GM21367 (cell line): ENCODE measurements around the gene PEAK1.
"Not testable (repeated sequence)": the region's sequence is repeated elsewhere in the genome, so short reads cannot be mapped to it uniquely, and the experiment has no call there.

Experiments used
- ATAC-seq: cut with Tn5 transposase; IDR thresholded peaks from one replicate; pipeline ENCODE4 v1.9.1; 2021; ENCODE audit not compliant: unreplicated experiment

Gene PEAK1

DNA sequence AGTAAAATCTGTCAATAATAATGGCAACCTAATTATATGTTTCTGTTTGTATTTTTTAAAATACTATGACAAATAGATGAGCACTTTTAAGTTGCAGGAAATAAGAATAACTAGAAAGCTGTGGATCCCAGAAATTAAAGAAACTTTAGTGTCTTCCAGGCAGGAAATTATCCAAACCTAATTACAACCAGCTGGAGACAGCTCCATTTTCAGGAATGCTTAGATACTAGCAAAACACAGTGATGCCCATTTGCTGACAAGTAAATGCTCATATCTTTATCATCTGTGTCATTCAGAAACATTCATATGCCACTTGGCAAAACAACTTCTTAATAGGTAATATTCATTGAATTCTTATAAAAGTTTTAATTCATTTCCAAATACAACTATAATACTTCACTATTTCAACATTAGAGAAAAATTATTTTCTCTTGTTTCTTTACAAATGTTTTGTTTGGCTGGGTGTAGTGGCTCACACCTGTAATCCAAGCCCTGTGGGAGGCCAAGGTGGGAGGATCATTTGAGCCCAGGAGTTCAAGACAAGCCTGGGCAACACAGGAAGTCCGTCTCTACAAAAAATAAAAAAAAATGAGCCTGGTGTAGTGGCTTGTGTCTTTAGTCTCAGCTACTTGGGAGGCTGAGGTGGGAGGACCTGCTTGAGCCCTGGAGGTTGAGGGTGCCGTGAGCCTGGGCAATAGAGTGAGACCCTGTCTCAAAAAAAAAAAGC, 179.9 kb downstream of the PEAK1 start:
- ATAC-seq = no peak

DNA sequence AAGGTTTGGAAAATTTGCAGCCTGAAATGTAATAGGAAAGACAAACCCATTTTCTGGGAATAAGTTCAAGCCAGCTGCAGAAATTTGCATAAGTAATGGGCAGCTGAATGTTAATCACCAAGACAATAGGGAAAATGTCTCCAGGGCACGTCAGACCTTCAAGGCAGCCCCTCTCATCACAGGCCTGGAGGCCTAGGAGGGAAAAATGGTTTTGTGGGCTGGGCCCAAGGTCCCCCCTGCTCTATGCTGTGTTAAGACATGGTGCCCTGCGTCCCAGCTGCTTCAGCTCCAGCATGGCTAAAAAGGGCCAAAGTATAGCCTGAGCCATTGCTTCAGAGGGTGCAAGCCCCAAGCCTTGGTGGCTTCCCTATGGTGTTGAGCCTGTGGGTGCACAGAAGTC, 184.3 kb downstream of the PEAK1 start:
- ATAC-seq = no peak

DNA sequence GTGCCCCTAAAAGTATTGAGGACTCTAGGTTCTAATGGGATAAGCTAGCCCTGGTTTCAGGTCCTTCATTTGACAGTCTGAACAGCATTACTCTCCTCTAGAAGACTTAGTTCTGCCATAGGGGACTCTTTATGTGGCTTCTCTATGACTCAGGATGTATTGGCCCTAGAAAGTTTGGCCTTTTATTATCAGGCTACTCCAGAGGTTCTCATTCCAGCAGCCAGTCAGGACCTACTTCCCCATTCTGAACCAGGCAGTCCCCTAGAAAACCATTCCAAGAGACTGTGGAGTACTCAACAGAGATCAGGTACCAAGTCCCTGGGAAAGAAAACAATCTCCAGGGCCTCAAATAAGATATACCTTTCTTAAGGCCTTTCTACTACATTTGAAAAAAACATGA, 191.1 kb downstream of the PEAK1 start:
- ATAC-seq = no peak

DNA sequence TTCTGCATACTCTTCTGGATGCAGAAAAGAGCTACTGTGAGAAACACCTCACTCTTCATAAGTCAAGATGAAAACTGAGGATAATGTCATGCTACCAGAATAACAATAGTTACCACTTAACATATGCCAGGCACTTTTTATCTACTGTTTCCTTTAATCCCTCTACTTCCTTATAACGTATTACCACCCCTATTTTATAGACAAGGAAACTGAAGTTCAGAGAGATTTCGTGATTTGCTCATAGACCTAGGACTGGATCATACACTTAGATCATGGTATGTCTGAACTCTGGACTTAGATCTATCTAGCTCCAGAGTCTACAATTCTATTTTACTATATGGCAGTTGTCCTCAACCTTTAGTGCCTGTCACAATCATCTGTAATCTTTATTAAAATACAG, 193.3 kb downstream of the PEAK1 start:
- ATAC-seq = no peak

DNA sequence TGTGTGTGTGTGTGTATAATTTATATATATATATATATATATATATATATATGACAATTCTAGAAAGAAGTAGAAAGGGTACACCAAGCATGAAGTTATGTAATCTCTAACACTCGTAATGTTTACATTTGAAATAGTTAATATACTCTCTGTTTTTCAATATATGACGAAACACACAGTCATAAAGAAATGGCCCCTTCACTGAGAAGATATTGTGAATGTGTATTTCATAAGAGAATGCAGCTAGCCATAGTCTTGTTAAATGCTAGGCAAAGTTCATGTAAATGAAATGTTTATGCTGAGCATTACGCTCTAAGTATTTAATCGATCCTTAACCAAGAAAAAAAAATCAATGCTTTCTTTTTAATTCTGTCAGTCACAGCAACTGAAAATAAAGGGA, 194.3 kb downstream of the PEAK1 start:
- ATAC-seq = no peak

DNA sequence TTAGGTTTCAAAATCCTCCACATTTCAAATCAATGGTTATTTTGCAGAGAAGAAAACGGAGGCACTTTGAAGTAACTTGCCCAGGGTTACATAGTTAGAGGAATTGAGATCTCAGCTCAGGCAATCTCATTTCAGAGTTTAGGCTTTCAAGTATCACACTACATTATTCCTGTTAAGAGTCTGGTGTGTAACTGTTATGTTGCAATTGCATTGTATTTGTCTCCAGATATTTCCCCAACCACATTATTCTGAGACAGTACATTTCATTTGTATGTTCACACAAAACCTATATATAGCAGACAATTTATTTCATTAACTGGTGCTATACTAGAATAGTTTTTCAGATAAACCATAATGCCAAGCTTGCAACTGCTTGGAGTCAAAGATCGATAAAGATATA, 194.8 kb downstream of the PEAK1 start:
- no peak for ATAC-seq

DNA sequence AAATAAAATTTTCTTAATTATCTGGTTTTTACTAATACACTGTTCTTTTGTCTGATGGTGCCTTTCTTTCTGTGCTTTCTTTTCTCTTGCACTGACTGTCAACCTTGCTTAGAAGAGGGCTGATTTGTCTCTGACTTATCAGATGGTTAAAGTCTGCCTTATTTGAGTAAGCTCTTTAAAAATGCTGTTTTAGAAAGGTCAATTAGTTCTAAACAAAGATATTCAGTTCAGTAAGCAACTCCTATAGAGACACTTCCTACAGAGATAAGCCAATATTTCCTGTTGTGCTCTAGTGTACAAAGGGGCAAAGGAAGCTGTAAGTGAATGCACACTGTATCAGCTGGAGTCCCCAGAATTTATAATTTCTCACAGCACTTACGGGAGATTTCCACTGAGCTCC, 195.6 kb downstream of the PEAK1 start:
- no peak for ATAC-seq

DNA sequence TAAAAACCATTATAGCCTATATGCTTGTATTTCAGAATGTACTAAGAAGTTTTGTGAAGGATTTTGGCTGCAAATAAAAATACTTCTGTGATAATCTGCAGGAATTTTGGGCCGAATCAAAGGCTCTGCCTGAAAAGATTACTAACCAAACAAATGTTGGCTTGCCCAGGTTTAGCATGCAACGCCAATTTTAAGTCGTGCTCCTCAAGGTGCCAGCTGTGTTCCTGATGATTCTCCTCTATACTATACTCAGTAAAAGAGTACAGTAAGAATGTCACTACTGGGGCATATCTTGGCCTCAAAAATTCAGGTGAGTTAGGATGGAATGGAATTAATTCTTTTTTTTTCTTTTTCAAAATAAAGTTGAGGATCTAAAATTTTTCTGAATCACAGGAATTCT, 198.2 kb downstream of the PEAK1 start:
- ATAC-seq = no peak

DNA sequence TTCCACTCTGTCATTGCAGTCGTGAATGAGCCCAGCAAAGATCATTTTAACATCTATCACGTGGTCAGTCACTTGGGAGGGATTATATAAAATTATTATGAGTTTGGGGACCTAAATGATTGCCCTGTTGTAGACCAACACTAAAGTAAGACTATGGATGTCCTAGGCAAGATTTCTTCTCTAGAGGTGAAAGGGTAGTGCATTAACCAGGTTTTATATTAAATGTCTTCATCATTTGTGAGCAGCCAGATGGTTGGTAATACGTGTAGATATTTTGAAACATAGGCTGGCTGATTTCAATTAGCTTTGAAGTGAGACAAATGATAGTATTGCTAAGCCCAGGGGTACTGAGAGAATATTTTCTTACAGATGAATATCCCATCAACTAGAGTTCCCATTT, 198.7 kb downstream of the PEAK1 start:
- ATAC-seq = no peak

DNA sequence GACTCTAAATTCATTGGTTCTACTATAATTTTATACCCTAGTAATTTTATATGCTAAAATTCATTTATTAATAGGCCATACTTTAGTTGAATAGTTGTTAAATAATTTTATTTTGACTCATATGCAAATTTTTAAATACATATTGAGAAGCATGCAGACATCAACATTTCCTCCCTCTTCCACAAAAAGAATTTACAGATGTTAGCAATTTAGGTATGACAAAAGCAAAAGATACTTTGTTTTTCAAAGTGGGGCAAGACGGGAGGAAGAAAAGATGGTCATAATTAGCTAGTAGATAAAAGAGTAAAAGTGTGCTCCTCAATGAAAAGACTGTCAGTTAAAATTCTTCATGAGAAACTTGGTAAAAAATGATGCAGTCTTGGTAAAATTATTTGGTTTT, 200.1 kb downstream of the PEAK1 start:
- no peak for ATAC-seq

DNA sequence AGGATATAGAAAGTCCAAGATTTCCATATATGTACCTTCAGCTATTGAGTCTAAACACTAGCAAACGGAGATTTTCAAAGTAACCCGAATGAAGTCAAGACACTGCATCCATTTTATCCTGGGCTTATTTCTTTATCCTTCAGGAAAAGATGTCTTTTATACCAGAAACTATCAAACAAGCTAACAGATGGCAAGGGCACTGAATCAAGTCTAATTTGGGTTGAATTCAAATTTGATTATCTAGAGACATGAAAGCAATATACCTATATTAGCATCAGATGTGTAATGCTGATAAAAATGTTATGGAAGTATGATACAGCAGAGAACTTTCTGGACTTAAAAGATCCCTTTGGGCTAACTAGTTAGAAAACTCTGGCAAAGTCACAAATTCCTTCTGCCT, 210.7 kb downstream of the PEAK1 start:
- no peak for ATAC-seq

DNA sequence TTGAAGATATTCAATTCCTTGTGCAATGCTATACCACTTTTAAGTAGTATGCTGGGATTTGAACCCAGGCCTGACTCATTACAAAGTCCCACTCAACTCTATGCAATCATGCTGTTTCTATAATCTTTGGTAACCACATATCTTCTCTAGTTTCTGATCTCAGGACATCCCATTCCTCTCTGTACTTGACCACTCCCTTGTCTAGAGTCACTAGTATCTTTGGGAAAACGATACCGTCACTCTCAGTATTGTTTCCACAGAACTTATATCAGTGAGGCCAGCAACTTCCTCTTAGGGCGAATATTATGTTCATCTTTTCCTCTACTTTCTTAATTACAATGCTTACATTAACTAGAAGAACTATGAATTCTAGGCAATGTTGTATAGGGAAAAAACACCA, 211.7 kb downstream of the PEAK1 start:
- no peak for ATAC-seq

DNA sequence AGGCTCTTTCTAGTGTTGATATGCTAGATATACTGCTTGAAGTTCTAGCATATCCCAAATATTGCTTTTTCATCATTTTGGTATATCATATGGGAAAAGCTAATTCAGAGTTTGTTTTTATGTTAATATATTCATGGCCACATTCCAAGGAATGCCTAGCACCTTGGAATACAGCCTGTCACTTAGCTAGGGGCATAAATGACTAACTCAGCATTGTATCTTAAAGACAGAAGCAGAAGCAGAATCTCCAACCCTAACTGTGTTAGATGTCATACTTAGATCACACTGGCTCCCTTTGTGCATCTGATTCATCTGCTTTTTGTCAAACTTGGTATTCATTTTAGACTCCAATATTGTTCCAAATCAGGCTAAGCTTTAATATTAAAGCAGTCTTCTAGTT, 218.2 kb downstream of the PEAK1 start:
- no peak for ATAC-seq

DNA sequence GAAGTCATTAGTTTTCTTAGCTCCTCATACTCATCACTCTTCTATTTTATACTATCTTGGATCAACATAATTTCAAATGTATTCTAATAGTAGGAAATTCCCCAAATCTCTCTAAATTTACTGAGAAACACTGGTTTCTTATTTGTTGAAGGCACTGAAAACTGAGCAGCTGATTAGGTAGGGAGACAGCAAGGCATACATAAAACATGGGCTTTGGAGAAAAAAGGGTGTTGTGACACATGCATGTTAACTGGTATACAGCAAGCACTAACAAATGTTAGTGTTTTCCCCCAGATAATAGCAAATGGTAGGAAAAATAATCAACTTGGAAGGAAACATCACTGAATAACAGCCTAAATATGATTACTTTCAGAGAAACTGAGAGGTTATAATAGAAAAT, 223.5 kb downstream of the PEAK1 start:
- no peak for ATAC-seq

DNA sequence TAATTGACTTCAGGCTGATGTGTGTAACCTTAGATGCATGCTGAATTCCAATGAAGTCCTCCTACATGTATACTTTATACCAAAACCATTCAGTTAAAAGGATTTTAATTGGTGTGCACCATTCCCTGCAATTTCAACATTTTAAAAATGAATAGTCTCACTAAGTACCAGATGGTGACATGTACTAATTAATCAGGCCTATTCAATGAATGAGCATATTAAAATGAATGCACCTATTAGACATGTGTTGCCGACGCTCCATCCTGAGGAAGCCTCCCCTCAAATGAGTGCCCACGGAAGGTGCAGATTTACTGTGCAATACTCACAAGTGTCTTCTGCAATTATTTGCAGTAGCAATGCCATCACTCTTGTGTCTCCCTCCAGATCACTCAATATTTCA, 224.3 kb downstream of the PEAK1 start:
- no peak for ATAC-seq

DNA sequence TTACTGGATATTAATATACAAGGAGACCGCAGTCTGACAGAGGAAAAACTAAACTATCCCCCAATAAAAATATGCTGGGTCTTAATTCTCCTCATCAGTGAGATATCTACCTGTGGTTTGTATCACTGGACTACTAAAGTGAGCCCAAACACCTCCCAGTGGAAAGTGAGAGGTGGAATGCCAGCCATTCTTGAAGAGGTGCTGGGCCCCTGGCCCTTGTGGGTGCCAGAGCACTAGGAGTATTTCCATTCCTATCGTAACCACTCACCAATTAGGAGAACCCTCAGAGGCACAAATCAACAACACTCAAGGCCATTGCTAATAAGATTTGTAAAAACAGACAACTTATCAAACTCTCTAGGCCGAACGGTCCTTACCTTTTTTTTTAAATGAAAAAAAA, 227.5 kb downstream of the PEAK1 start:
- no peak for ATAC-seq

DNA sequence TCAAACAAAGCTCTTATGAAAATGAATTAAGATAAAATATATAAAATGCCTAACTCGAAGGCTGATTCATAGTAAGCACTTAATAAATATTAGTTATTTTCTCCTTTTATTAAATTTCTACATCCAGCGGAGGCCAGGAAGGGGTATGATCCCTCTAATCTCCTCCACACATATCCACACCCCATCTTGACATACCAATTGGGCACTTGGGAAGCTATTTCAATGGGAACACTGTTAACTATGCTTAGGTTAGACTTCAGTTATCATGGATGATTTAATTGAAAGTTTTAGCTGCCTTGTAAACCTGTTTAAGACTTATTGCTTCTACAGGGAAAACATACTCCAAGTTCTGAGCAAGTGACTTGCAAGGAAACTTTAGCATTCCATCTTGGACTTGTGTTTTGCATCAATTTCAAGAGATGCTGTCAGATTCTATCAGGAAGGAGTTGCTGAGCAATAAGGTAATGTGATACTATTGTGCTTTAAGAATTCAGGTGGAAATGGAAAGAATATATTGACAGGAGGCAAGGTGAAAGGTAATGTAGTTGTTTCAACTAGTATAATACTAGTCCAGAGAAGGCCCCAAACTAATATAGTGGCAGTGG, 228.6 kb downstream of the PEAK1 start:
- ATAC-seq = no peak

DNA sequence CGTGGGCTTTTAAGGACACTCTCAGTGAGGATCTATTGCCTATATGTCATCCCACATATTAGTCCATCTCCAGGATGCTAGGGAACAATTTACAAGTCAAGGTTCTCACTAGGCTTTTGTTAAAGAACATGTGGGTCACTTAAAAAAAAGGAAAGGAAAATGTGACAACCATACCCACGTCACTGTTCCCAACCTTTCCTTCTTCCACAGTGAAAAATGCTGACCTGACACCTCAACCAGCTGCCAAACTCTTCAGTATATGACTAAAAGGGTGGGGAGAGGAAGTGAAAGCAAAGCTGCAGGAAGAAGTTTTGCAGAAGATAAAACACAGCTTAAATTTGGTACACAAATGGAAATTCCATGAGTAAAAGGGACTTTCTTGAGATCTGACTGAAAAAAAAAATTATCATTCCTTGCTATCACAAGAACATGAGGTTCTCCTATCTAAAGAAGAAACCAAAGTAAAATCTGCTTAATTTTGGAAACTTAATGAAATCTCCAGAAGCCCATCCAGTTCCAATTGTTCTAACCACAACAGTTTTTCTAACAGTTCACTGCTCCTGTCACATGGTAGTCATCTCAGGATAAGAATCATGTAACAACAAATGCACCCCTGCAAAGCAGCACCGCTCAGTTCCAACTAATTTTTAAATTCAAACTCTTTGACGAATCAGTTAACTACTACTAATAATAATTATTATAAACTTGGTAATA, 232.0 kb downstream of the PEAK1 start:
- no peak for ATAC-seq

DNA sequence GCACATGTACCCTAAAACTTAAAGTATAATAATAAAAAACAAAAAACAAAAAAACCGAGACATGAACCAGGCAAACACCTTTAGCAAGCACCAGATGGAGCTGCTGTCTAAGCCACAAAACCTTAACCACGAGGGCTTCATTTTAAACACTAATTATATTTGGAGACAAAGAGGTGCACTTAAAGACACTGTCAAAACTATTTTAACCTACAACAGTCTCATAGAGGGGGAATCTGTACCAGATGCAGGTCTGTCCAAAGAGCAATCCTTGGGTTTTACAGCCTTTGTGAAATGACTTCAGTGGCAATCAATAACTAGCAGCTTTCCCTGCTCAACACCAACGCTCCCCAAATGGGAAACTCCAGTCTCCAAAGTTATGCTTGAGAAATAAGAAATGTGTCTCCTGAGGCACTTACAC, 233.3 kb downstream of the PEAK1 start:
- no peak for ATAC-seq

DNA sequence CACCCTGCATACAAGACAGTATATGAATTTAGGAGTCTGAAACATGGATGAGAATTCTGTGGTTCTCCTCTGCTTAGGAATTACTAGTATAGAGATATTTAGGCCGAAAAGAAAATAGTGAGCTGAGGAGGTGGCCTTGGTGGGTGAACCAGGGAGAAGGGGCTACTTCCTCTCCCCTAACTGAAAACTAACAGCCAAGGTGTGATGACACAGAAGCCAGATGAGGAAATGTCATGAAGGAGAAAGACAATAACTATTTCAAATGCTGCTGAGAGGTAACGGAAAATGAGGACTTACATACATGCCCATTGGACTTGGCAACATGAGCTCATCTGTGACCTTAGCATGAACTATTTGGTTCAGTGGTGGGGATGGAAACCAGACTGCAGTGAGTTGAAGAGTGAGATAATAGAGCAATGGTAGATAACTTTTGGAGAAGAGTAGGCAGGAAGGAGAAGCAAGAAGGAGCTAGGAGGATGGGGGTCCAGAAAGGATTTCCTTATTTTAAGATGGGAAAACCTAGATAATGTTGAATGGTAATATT, 234.6 kb downstream of the PEAK1 start:
- ATAC-seq = no peak

DNA sequence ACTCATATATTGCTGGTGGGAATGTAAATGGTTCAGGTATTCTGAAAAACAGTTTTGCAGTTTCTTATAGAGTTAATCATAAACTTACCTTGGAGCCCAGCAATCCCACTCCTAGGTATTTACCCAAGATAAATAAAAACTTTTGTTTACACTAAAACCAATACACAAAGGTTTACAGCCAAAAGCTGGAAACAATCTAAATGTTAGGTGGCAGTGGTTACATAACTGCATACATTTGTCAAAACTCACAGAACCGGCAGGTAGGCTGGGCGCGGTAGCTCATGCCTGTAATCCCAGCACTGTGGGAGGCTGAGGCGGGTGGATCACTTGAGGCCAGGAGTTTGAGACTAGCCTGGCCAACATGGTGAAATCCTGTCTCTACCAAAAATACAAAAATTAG, 235.6 kb downstream of the PEAK1 start:
- ATAC-seq = not testable (repeated sequence)

DNA sequence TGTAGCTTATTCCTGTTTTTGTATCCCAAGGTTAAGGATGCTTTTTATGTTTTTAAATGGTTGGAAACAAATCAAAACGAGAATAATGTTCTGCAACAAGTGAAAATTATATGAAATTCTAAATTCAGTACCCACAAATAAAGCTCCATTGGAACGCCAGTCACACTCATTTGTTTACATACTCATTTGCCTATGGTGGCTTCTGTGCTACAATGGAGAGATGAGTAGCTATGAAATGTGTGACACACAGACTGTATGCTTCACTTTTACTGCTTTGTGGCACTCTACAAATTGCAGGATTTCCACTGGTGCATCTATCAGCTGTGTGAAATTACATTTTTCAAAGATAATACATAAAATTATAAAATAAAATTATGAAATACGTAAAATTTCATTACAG, 236.8 kb downstream of the PEAK1 start:
- ATAC-seq = no peak
